Stimulated activated CD4-positive, alpha-beta T cell treated with anti-CD3 and anti-CD28 coated beads, Interleukin-2, amount 100 ng/mL, for 24 hours (primary cell): Measurements from ENCODE around the gene OGFR.

Experiments
- DNase-seq, 2 donors: peaks; one replicate each; pipeline ENCODE4 v3.0.0-alpha.2; 2020

Gene OGFR

GRCh38 chr20:62804627-62805154, at the start of gene OGFR:
Gene OGFR (plus strand): TSS chr20:62804835. CDS start chr20:62804860, 25 bp downstream.
- peak; percentile 68 to 74 for DNase-seq

GRCh38 chr20:62754991-62755356, 49.7 kb upstream of the OGFR start:
- DNase-seq, result no peak

- no peak for DNase-seq
These were observed 48.6 kb upstream of the OGFR start for GRCh38 chr20:62755817-62756724.

- no peak for DNase-seq
These were observed 46.3 kb upstream of the OGFR start for GRCh38 chr20:62758226-62758912.

GRCh38 chr20:62759981-62760431, 44.6 kb upstream of the OGFR start:
- DNase-seq, result no peak

GRCh38 chr20:62760471-62760855, 44.2 kb upstream of the OGFR start:
- no peak for DNase-seq

GRCh38 chr20:62760856-62761758, 43.5 kb upstream of the OGFR start:
- DNase-seq, result no peak

- DNase-seq, result no peak
These were observed 42.9 kb upstream of the OGFR start for GRCh38 chr20:62761759-62762131.

GRCh38 chr20:62762376-62762775, 42.3 kb upstream of the OGFR start:
- no peak for DNase-seq

- no peak for DNase-seq
These were observed 41.8 kb upstream of the OGFR start for GRCh38 chr20:62762801-62763368.

- DNase-seq, result no peak
These were observed 41.2 kb upstream of the OGFR start for GRCh38 chr20:62763404-62763803.

- DNase-seq, result no peak
These were observed 40.3 kb upstream of the OGFR start for GRCh38 chr20:62764156-62764935.

- no peak for DNase-seq
These were observed 39.6 kb upstream of the OGFR start for GRCh38 chr20:62765021-62765420.

- no peak for DNase-seq
These were observed 39.1 kb upstream of the OGFR start for GRCh38 chr20:62765432-62766070.

GRCh38 chr20:62766071-62766450, 38.6 kb upstream of the OGFR start:
- no peak for DNase-seq

- DNase-seq, result no peak
These were observed 37.9 kb upstream of the OGFR start for GRCh38 chr20:62766716-62767115.

GRCh38 chr20:62768234-62768546, 36.4 kb upstream of the OGFR start:
- no peak for DNase-seq

- DNase-seq, result no peak
These were observed 35.9 kb upstream of the OGFR start for GRCh38 chr20:62768551-62769287.

GRCh38 chr20:62769346-62770071, 35.1 kb upstream of the OGFR start:
- no peak for DNase-seq
